T-helper 1 cell treated with Interleukin-12 subunit alpha and Interleukin-12 subunit beta and Interleukin-4 antibody, amounts not matched to agents 30 μg/mL and 1 μg/mL, for 36 hours (primary cell): ENCODE data around the gene ADGRV1.
"Not testable (repeated sequence)": the region's sequence is repeated elsewhere in the genome, so short reads cannot be mapped to it uniquely, and the experiment has no call there.

Experiments
- H3K27ac Mint-ChIP-seq: one replicate; pipeline ENCODE4 v1.8.0; 2021; ENCODE audit warnings: mild to moderate bottlenecking, mixed read lengths
- H3K27me3 Mint-ChIP-seq: one replicate; pipeline ENCODE4 v1.8.0; 2021; ENCODE audit warnings: low read depth, mixed read lengths
- H3K36me3 Mint-ChIP-seq: one replicate; pipeline ENCODE4 v1.8.0; 2021; ENCODE audit warnings: low read depth, mixed read lengths
- H3K4me1 Mint-ChIP-seq: one replicate; pipeline ENCODE4 v1.8.0; 2021; ENCODE audit warnings: low read depth, mixed read lengths
- H3K4me3 Mint-ChIP-seq: one replicate; pipeline ENCODE4 v1.8.0; 2021; ENCODE audit warnings: mild to moderate bottlenecking, moderate library complexity, mixed read lengths
- H3K9me3 Mint-ChIP-seq: one replicate; pipeline ENCODE4 v1.8.0; 2021; ENCODE audit warnings: mixed read lengths

Gene ADGRV1

DNA sequence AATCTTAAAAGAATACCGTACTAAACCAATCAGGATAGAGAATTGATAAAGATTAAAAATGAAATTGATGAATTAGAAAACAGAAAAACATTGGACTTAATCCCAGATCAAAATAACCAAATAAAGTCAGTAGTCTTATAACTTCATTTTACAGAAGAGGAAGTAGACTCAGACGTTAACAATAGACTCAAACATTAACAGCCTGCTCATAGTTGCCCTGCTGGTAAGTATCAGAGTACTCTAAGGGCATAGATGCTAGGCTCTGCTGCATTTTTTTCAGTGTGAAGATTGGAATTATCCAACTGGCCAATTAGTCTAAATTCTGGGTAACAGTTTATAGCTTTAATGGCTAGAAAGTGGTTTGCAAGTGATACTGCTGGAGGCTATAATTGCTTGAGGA lies 42.9 kb downstream of the ADGRV1 start:
- no peaks in the 10 kb centered on the region for H3K4me1 Mint-ChIP-seq
- no peak overlapping the region for H3K4me3 Mint-ChIP-seq
- no peak overlapping the region for H3K27ac Mint-ChIP-seq
- H3K27me3 Mint-ChIP-seq = no peaks in the 10 kb centered on the region
- no peaks in the 10 kb centered on the region for H3K36me3 Mint-ChIP-seq
- H3K9me3 Mint-ChIP-seq = no peaks in the 10 kb centered on the region

GRCh38 chr5:90602681-90603080 lies 44.1 kb downstream of the ADGRV1 start:
- Mint-ChIP-seq H3K4me1 (no peaks in the 10 kb centered on the region), H3K27ac (no peak overlapping the region), H3K9me3 (no peaks in the 10 kb centered on the region), H3K4me3 (no peak overlapping the region), H3K27me3 (no peaks in the 10 kb centered on the region), H3K36me3 (no peaks in the 10 kb centered on the region)

DNA sequence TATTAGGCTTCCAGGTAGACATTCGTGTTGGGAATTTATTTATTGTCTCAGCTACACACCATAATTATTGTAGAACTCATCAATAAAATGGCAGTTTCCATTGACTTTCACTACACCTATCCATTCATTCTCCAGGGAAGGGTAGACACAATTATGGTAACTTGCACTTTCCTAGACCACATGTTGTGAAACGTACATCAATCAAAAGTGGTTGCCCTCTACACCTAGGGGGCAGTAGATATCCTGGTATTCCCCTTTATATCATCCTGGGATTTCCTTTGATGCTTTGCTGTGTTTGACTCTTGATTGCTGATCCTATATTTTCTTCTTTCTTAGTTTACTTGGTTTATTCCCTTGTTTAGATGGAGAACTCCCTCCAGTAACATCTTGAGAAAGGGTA lies 47.9 kb downstream of the ADGRV1 start:
- no peaks in the 10 kb centered on the region for H3K27me3 Mint-ChIP-seq
- H3K4me1 Mint-ChIP-seq = no peaks in the 10 kb centered on the region
- H3K9me3 Mint-ChIP-seq = no peaks in the 10 kb centered on the region
- no peak overlapping the region for H3K4me3 Mint-ChIP-seq
- H3K36me3 Mint-ChIP-seq = no peaks in the 10 kb centered on the region
- H3K27ac Mint-ChIP-seq = no peak overlapping the region

GRCh38 chr5:90612919-90613318 lies 54.3 kb downstream of the ADGRV1 start:
- H3K27ac Mint-ChIP-seq = no peak overlapping the region
- no peaks in the 10 kb centered on the region for H3K27me3 Mint-ChIP-seq
- no peaks in the 10 kb centered on the region for H3K9me3 Mint-ChIP-seq
- H3K36me3 Mint-ChIP-seq = no peaks in the 10 kb centered on the region
- no peak overlapping the region for H3K4me3 Mint-ChIP-seq
- no peaks in the 10 kb centered on the region for H3K4me1 Mint-ChIP-seq

DNA sequence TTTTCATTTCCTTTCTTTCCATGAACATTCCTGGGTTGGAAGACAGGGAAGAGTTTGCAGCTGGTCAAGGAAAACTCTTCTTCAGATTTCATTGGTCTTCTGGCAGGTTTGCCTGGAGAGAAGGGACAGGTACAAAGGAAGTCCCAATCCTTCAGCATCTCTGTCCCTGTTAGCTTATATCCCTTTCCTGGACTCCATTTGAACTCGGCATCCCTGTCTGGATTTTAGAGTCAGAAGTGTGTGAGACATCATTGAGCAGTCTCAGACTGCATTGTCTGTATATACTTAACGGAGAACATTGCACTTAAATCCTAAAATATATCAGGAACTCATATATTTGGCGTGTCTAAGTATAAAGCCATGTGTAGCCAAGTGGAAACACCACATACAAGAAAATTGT lies 54.9 kb downstream of the ADGRV1 start:
- no peak overlapping the region for H3K4me3 Mint-ChIP-seq
- H3K27ac Mint-ChIP-seq = no peak overlapping the region
- no peaks in the 10 kb centered on the region for H3K4me1 Mint-ChIP-seq
- H3K9me3 Mint-ChIP-seq = no peaks in the 10 kb centered on the region
- H3K36me3 Mint-ChIP-seq = no peaks in the 10 kb centered on the region
- H3K27me3 Mint-ChIP-seq = no peaks in the 10 kb centered on the region

GRCh38 chr5:90613918-90614504 lies 55.4 kb downstream of the ADGRV1 start:
- no peak overlapping the region for H3K27ac Mint-ChIP-seq
- H3K9me3 Mint-ChIP-seq = no peaks in the 10 kb centered on the region

GRCh38 chr5:90615355-90615754 lies 56.8 kb downstream of the ADGRV1 start:
- no peaks in the 10 kb centered on the region for H3K27me3 Mint-ChIP-seq
- no peaks in the 10 kb centered on the region for H3K4me1 Mint-ChIP-seq
- no peak overlapping the region for H3K27ac Mint-ChIP-seq
- no peak overlapping the region for H3K4me3 Mint-ChIP-seq
- no peaks in the 10 kb centered on the region for H3K36me3 Mint-ChIP-seq
- H3K9me3 Mint-ChIP-seq = no peaks in the 10 kb centered on the region

More at GRCh38 chr5:90613918-90614504, 55.4 kb downstream of the ADGRV1 start:
- Mint-ChIP-seq H3K27me3 (no peaks in the 10 kb centered on the region), H3K36me3 (no peaks in the 10 kb centered on the region), H3K4me1 (no peaks in the 10 kb centered on the region), H3K4me3 (no peak overlapping the region)

- Mint-ChIP-seq H3K4me3 (no peak overlapping the region), H3K27me3 (no peaks in the 10 kb centered on the region), H3K9me3 (no peaks in the 10 kb centered on the region), H3K4me1 (no peaks in the 10 kb centered on the region), H3K36me3 (no peaks in the 10 kb centered on the region), H3K27ac (no peak overlapping the region)
Observed at GRCh38 chr5:90618071-90618470, 59.5 kb downstream of the ADGRV1 start.

DNA sequence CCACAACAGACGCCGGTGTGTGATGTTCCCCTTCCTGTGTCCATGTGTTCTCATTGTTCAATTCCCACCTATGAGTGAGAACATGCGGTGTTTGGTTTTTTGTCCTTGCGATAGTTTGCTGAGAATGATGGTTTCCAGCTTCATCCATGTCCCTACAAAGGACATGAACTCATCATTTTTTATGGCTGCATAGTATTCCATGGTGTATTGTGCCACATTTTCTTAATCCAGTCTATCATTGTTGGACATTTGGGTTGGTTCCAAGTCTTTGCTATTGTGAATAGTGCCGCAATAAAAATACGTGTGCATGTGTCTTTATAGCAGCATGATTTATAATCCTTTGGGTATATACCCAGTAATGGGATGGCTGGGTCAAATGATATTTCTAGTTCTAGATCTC lies 61.2 kb downstream of the ADGRV1 start:
- not testable (repeated sequence) for H3K27me3 Mint-ChIP-seq, H3K4me1 Mint-ChIP-seq, H3K4me3 Mint-ChIP-seq, H3K36me3 Mint-ChIP-seq, H3K27ac Mint-ChIP-seq, H3K9me3 Mint-ChIP-seq

DNA sequence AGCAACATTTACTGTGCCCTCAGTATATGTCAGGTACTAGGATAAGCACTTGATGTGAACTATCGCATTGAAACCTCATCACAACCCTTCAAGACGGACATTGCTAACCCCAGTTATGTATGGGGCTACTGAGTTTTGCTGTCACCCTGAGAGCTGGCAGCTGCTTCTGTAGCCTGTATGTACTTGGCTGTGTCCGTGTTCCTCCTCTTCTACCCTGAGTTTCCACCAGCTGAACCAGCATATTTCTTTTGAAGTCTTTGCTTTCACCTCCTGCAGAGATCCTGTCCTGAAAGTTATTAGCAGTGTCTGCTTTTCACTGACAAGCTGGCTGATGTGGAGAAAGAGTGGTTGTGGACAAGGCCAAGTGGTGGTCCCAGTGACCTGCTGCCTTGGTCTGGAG lies 63.3 kb downstream of the ADGRV1 start:
- H3K27ac Mint-ChIP-seq = no peak overlapping the region
- H3K27me3 Mint-ChIP-seq = no peaks in the 10 kb centered on the region
- no peaks in the 10 kb centered on the region for H3K4me1 Mint-ChIP-seq
- H3K9me3 Mint-ChIP-seq = no peaks in the 10 kb centered on the region
- no peak overlapping the region for H3K4me3 Mint-ChIP-seq
- no peaks in the 10 kb centered on the region for H3K36me3 Mint-ChIP-seq

DNA sequence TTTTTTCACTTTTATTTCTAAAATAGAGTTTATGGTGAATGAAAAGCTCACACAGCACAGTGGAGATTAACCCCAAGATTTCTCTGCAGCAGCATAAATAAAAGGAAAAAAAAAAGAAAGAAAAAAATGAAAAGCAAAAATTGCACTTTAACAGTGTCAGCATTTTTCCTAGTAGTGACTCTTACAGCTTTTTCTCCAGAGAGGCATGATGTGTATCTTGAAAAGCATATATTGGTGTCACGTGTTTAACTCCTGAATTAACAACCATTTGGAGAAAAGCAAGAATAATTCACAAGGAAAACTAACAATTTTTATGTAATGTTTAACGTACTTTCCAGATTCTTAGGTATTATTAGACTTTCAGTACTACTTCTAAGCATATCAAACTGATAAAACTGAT lies 67.9 kb downstream of the ADGRV1 start:
- H3K27me3 Mint-ChIP-seq = no peaks in the 10 kb centered on the region
- no peaks in the 10 kb centered on the region for H3K4me1 Mint-ChIP-seq
- H3K36me3 Mint-ChIP-seq = no peaks in the 10 kb centered on the region
- no peak overlapping the region for H3K4me3 Mint-ChIP-seq
- no peak overlapping the region for H3K27ac Mint-ChIP-seq
- H3K9me3 Mint-ChIP-seq = no peaks in the 10 kb centered on the region

GRCh38 chr5:90628492-90628891 lies 69.9 kb downstream of the ADGRV1 start:
- no peak overlapping the region for H3K27ac Mint-ChIP-seq
- no peaks in the 10 kb centered on the region for H3K27me3 Mint-ChIP-seq
- H3K36me3 Mint-ChIP-seq = no peaks in the 10 kb centered on the region
- no peaks in the 10 kb centered on the region for H3K9me3 Mint-ChIP-seq
- no peaks in the 10 kb centered on the region for H3K4me1 Mint-ChIP-seq
- H3K4me3 Mint-ChIP-seq = no peak overlapping the region

- Mint-ChIP-seq H3K4me1 (no peaks in the 10 kb centered on the region), H3K36me3 (no peaks in the 10 kb centered on the region), H3K27ac (no peak overlapping the region), H3K9me3 (no peaks in the 10 kb centered on the region), H3K27me3 (no peaks in the 10 kb centered on the region), H3K4me3 (no peak overlapping the region)
Observed at GRCh38 chr5:90632791-90633190, 74.2 kb downstream of the ADGRV1 start.

DNA sequence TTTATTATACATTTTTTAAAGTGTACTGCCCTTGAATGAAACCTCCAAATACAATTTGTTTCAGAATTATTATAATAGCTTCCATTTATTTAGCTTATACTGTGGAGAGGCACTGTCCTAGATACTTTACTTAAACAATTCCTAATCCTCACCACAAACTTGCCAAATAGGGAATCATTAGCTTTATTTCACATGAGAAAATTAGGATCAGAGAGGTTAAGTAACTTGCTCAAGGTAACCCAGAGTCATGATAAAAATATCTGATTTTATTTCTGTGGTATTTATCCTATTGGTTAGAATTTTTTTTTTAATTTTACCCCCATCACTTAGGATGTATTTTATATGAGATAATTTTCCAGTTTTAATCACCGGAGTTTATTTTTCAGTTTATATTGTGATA lies 78.4 kb downstream of the ADGRV1 start:
- Mint-ChIP-seq H3K27ac (no peak overlapping the region), H3K36me3 (no peaks in the 10 kb centered on the region), H3K4me1 (no peaks in the 10 kb centered on the region), H3K9me3 (no peaks in the 10 kb centered on the region), H3K4me3 (no peak overlapping the region), H3K27me3 (no peaks in the 10 kb centered on the region)

- Mint-ChIP-seq H3K9me3 (no peaks in the 10 kb centered on the region), H3K27ac (no peak overlapping the region), H3K27me3 (no peaks in the 10 kb centered on the region), H3K4me3 (no peak overlapping the region), H3K36me3 (no peaks in the 10 kb centered on the region), H3K4me1 (no peaks in the 10 kb centered on the region)
Observed at GRCh38 chr5:90637731-90638130, 79.1 kb downstream of the ADGRV1 start.

- Mint-ChIP-seq H3K4me3 (no peak overlapping the region), H3K36me3 (no peaks in the 10 kb centered on the region), H3K27me3 (no peaks in the 10 kb centered on the region), H3K9me3 (no peaks in the 10 kb centered on the region), H3K4me1 (no peaks in the 10 kb centered on the region), H3K27ac (no peak overlapping the region)
Observed at GRCh38 chr5:90638878-90639277, 80.3 kb downstream of the ADGRV1 start.
